ENCODE measurements around the gene NPDC1.
"Not testable (repeated sequence)": the region's sequence is repeated elsewhere in the genome, so short reads cannot be mapped to it uniquely, and the experiment has no call there.

NPDC1 gene

GRCh38 chr9:137009217-137009616 is 36.8 kb downstream of the NPDC1 start:
- no peak for DNase-seq

GRCh38 chr9:137008312-137008711 is 37.7 kb downstream of the NPDC1 start:
- DNase-seq: no peak

GRCh38 chr9:137007816-137008270 is 38.1 kb downstream of the NPDC1 start:
- DNase-seq: no peak

GRCh38 chr9:137007108-137007815 is 38.7 kb downstream of the NPDC1 start:
- DNase-seq: no peak

GRCh38 chr9:137006116-137007003 is 39.6 kb downstream of the NPDC1 start:
- DNase-seq: no peak

GRCh38 chr9:137004285-137004684 is 41.7 kb downstream of the NPDC1 start:
- not testable (repeated sequence) for DNase-seq

GRCh38 chr9:137002646-137003041 is 43.3 kb downstream of the NPDC1 start:
- DNase-seq: no peak

GRCh38 chr9:137001857-137002645 is 43.9 kb downstream of the NPDC1 start:
- DNase-seq: no peak

- peak; percentile 56 for DNase-seq
These were observed 45.6 kb downstream of the NPDC1 start for GRCh38 chr9:137000177-137000930.

- no peak for DNase-seq
These were observed 48.1 kb downstream of the NPDC1 start for GRCh38 chr9:136997830-136998234.

- DNase-seq: no peak
These were observed 48.6 kb downstream of the NPDC1 start for GRCh38 chr9:136997371-136997770.

GRCh38 chr9:136996361-136997292 is 49.4 kb downstream of the NPDC1 start, which contains the start of gene CLIC3:
CLIC3 (minus strand) TSS chr9:136996568; CDS start chr9:136996543, 25 bp downstream.
- DNase-seq: no peak

GRCh38 chr9:136995772-136996311 is 50.1 kb downstream of the NPDC1 start:
- no peak for DNase-seq

GRCh38 chr9:136995362-136995761 is 50.6 kb downstream of the NPDC1 start:
- DNase-seq: no peak

GRCh38 chr9:136994888-136995230 is 51.1 kb downstream of the NPDC1 start:
- DNase-seq: no peak

- no peak for DNase-seq
These were observed 51.6 kb downstream of the NPDC1 start for GRCh38 chr9:136994180-136994887.

- no peak for DNase-seq
These were observed 53.1 kb downstream of the NPDC1 start for GRCh38 chr9:136992819-136993369.

GRCh38 chr9:136991993-136992818 is 53.8 kb downstream of the NPDC1 start, which contains the start of gene PAXX:
PAXX (plus strand) TSS chr9:136992422; CDS start chr9:136992444, 22 bp downstream.
- DNase-seq: peak; percentile 98

Measured in activated CD4-positive, CD25-positive, alpha-beta regulatory T cell treated with anti-CD3 and anti-CD28 coated beads, Interleukin-2, amount 50 U/mL, for 72 hours (primary cell).